T1000 (cell line): ENCODE results near the gene NTRK3.

ENCODE experiments used
- DNase-seq: peaks from one replicate; lab custom pipeline; 2025; ENCODE audit warnings: mixed read lengths; lab: John Stamatoyannopoulos, UW

Gene NTRK3

DNA sequence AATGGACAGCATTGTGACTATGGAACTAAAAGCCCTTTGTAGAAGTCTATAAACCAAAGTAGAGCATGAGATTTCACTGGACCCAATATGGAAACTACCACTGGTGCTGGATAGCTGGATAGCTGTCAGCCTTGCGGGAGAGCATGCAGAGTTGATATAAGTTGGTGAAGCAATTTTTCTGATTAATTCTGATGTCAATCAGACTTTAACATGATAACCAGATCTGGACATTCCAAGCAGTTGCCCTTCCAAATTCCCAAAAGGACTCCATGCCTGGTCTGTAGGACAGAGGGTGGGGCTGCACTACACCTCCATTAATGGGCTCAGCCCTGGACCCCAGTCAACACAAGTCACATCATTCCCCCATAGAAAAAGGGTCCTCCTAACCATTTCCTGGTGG, 437.8 kb downstream of the NTRK3 start:
- DNase-seq = no peak

DNA sequence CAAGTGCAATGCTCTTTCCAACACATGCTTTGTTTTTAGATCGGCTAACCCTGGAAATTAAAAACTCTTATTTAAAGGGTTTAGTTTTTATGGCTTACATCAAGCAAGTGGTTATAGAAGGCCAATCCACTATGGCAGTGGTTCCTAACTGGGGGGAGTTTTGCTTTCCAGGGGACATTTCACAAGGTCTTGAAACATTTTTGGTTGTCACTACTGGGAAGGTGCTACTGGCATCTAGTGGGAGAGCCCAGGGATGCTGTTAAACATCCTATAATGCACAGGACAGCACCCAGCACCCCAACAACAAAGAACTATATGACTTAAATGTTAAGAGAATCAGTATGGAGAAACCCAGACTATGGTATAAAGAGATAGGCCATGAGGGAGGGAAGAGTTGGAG, 439.0 kb downstream of the NTRK3 start:
- DNase-seq = no peak

DNA sequence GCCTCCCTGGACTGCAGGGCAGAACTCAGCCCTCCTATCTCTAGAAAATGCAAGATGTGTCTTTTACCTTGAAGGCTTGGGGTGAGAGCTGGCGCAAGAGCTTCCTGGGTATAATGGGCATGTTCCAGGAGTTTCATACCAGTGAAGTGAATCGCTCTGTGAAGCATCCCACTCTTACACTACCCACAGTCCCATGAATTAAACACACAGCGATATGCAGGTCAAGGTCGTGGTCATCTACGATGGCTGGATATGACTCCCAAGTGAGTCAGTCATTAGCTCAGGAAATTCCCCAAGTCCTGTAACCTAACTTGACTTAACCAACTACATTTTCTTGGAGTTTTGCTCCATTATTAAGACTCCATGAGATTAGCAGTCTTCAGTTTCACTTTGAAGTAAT, 439.7 kb downstream of the NTRK3 start:
- peak; percentile 59 for DNase-seq

DNA sequence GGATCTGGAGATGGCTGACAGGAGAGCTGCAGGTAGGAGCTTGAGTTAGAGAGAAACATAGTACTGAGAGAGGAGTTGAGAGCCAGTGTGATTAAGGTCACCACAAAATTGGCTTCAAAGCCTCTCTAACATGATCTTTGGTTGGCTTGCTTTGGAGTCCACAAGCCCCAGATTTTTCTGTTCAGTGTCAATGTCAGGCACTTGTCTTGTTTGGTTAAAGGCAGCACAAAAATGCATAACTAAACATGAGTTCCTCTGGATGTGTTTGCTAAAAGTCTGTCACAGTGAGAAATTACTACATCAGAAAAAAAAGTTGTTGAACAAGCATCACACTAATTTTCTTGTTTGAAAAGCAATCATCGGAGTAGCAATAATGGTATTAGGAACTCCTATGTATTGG, 440.5 kb downstream of the NTRK3 start:
- no peak for DNase-seq
